GM19099 (cell line): ENCODE results near the gene CCSER1.

Experiments
- POLR2A ChIP-seq: IDR thresholded peaks from 3 replicates; pipeline ENCODE4 v1.6.1; 2011; ENCODE audit warnings: low read depth; ENCODE audit not compliant: insufficient read length; ENCODE audit errors: extremely low read depth

CCSER1 gene

GRCh38 chr4:91057871-91058270 lies 930.7 kb downstream of the CCSER1 start:
- no peak for TF ChIP-seq POLR2A

DNA sequence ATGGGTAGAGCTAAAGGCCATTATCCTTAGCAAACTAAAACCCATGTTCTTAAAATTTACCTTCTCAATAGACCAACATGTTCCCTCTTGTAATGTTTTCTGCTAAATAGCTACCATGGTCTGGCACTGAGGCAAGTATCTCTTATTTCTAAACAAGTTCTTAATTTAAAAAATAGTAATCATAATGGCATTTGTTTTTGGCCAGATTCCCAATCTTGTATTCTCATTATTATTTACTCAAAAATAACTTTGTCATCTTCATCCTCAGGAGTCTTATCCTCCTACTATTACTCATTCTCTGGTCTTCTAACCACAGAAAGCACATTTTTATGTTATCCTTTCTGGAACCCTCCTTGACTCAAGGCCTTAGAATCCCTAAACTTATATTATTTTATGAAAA lies 931.2 kb downstream of the CCSER1 start:
- TF ChIP-seq POLR2A = no peak

- no peak for TF ChIP-seq POLR2A
These were observed 937.1 kb downstream of the CCSER1 start for GRCh38 chr4:91064157-91064853.

GRCh38 chr4:91065117-91065516 lies 937.9 kb downstream of the CCSER1 start:
- TF ChIP-seq POLR2A = no peak

DNA sequence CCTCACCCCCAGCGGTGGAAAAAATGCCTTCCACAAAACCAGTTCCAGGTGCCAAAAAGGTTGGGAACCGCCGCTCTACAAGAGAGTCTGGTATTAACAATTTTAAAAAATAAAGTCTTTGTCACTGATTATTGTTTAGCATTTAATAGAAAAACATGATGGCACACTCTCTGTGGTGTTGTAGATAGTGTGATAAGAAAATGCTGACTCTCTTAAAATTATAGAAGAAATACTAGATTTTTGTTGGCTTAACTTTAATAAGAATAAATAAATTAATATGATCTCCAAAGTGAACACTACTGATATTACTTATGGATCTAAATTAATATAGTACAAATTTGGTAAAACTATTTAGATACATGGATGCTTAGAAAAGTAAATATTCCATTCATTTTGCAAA lies 943.5 kb downstream of the CCSER1 start:
- TF ChIP-seq POLR2A = no peak

DNA sequence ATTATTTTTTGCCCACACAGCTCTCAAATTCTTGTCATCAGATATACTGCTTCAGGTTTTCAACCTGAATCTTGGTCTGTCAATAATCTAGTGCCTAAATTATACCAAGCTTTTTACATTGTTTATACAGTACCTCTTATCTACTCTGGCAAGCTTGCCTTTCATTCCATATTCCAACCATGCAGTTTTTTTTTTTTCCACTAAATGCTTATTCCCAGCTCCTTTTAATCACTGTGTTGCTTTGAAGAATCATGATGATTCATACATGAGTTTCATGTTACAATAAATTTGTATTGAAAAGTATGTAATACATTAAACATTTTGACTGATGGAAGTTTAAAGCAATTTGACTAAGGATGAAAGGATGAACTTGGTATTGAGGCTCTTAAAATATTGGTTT lies 949.0 kb downstream of the CCSER1 start:
- no peak for TF ChIP-seq POLR2A

DNA sequence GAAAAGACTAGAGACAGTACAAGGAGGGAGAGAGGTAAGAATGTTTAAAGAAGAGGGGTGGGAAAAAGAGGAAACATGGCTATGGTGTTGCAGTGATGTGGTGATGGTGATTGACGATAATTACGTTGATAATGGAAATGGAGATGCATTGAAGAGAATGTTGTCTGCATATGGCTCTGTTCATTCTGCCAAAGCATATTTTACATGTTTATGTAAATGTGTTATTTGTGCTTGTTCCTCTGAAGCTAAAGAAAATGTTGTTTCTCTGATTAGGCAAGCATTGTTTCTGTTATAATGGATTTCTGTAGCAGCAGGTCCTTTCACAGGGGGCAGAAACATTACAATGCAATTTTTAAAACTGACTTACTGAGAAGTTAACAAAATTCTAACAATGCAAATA lies 958.8 kb downstream of the CCSER1 start:
- no peak for TF ChIP-seq POLR2A

- no peak for TF ChIP-seq POLR2A
These were observed 960.5 kb downstream of the CCSER1 start for GRCh38 chr4:91087743-91088142.

GRCh38 chr4:91089178-91089577 lies 962.0 kb downstream of the CCSER1 start:
- TF ChIP-seq POLR2A = no peak

GRCh38 chr4:91092398-91092980 lies 965.3 kb downstream of the CCSER1 start:
- TF ChIP-seq POLR2A = no peak

DNA sequence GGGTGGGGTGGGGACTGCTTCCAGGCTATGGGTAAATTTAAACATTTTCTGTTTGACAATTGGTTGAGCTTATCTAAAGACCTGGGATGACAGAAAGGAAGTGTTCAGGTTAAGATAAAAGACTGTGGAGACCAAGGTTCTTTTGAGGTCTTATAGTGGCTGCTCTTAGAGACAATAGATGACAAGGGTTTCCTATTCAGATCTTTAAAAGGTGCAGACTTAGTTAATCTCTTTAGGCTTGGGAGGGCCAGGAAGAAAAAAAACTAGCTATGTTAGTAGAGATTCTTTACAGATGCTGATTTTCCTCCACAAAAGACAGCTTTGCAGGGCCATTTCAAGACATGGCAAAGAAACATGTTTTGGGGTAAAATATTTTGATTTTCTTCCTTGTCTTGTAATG lies 972.5 kb downstream of the CCSER1 start:
- no peak for TF ChIP-seq POLR2A

DNA sequence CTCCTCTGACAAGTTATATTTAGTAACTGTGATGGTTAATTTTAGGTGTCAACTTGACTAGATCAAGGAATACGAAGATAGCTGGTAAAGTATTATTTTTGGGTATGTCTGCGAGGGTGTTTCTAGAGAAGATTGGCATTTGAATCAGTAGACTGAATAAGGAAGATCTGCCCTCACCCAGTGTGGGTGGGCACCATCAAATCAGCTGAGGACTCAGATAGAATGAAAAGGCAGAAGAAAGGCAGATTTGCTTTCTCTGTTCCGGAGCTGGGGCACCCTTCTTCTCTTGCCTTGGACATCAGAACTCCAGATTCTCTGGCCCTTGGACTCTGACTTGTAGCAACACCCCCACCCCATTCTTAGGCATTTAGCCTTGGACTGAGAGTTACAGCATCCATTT lies 981.6 kb downstream of the CCSER1 start:
- TF ChIP-seq POLR2A = no peak

- no peak for TF ChIP-seq POLR2A
These were observed 984.4 kb downstream of the CCSER1 start for GRCh38 chr4:91111556-91111955.

GRCh38 chr4:91113130-91113706 lies 986.0 kb downstream of the CCSER1 start:
- no peak for TF ChIP-seq POLR2A

- TF ChIP-seq POLR2A = no peak
These were observed 987.2 kb downstream of the CCSER1 start for GRCh38 chr4:91114386-91114785.

GRCh38 chr4:91116861-91117260 lies 989.7 kb downstream of the CCSER1 start:
- TF ChIP-seq POLR2A = no peak
